K562 (cell line): ENCODE data around the gene CDPF1. TPM values are rescaled to one million over a fixed set of nuclear protein-coding genes. Genes with fewer than 3 reads are reported as not detected.

Experiments
- ATAC-seq: fragments of 200-7000 bp; cut with Tn5 transposase; 3 replicates; pipeline ENCODE4 v1.9.1; 2020; ENCODE audit warnings: moderate library complexity
- BruUV-seq: library from RNA; stranded (reverse); fragments of 400-500 nt; replicated peaks from 2 replicates; lab custom pipeline; 2021; lab: Mats Ljungman, UMichigan
- CTCF ChIA-PET: fragments of 300-600 bp; formaldehyde crosslinking; extraction: SDS; loops from one replicate; lab custom pipeline; 2021; ENCODE audit warnings: low intra/inter-chr PET ratio; lab: Yijun Ruan, JAX
- POLR2A ChIA-PET: fragments of 300-600, 350-650 bp; sonication (Branson Sonifier 250); formaldehyde crosslinking; extraction: SDS; loops from one replicate; lab custom pipeline; 2021; ENCODE audit warnings: antibody characterized with exemption, inconsistent platforms; lab: Yijun Ruan, JAX
- DNase-seq, 4 experiments: peaks; one replicate each; pipeline versions ENCODE4 v3.0.0 to v3.0.0-alpha.2; 2011 to 2018; ENCODE audit warnings: low spot score in 3 of 4, mixed read lengths in 3 of 4; ENCODE audit errors: extremely low read depth in 1 of 4
- FAIRE-seq: peaks from 2 replicates; lab custom pipeline; 2011; peaks lifted over from hg19 to GRCh38; lab: Jason Lieb, UNC
- H2AFZ ChIP-seq: 2 replicates; pipeline ENCODE4 v1.6.0; 2011; ENCODE audit warnings: low read depth, low read length, control low read depth, inconsistent platforms
- H3K27ac ChIP-seq: fragments of 200-600 bp; 3 replicates; pipeline ENCODE4 v1.8.0; 2011; ENCODE audit warnings: low read depth, mild to moderate bottlenecking, control low read depth, inconsistent platforms, low read length, moderate library complexity, mixed read lengths; ENCODE audit errors: extremely low read depth
- H3K27me3 ChIP-seq, 2 experiments: fragments of 300-600 bp in 1 of 2; 2 replicates in 1 of 2; 3 replicates in 1 of 2; pipeline versions ENCODE4 v1.6.0 to v1.8.0; 2011; ENCODE audit warnings: inconsistent platforms in 2 of 2, low read length in 2 of 2, mild to moderate bottlenecking in 1 of 2, mixed read lengths in 1 of 2, moderate library complexity in 1 of 2; ENCODE audit not compliant: control insufficient read depth in 2 of 2, insufficient read depth in 2 of 2
- H3K36me3 ChIP-seq: fragments of 300-600 bp; 3 replicates; pipeline ENCODE4 v1.8.0; 2011; ENCODE audit warnings: mild to moderate bottlenecking, low read length, inconsistent platforms; ENCODE audit not compliant: control insufficient read depth, insufficient read depth
- H3K4me1 ChIP-seq, 2 experiments: fragments of 200-600 bp in 1 of 2; replicated peaks in 1 of 2; 2 replicates in 1 of 2; 3 replicates in 1 of 2; pipeline versions ENCODE4 v1.5.1 to v1.8.0; 2011; ENCODE audit warnings: inconsistent platforms in 2 of 2, low read length in 2 of 2, mild to moderate bottlenecking in 1 of 2, mixed read lengths in 1 of 2, moderate library complexity in 1 of 2; ENCODE audit not compliant: control insufficient read depth in 2 of 2, insufficient read depth in 2 of 2
- H3K4me2 ChIP-seq: 2 replicates; pipeline ENCODE4 v1.6.1; 2011; ENCODE audit warnings: low read length, control low read depth, inconsistent platforms, mixed read lengths; ENCODE audit not compliant: insufficient read depth
- H3K4me3 ChIP-seq: fragments of 200-600 bp; sonication (generic), shearing (Covaris generic); 2 replicates; pipeline ENCODE4 v1.5.1; 2016; ENCODE audit warnings: control low read depth, inconsistent platforms
- H3K79me2 ChIP-seq: fragments of 200-600 bp; 3 replicates; pipeline ENCODE4 v1.8.0; 2011; ENCODE audit warnings: low read length, inconsistent platforms; ENCODE audit not compliant: control insufficient read depth, insufficient read depth
- H3K9ac ChIP-seq, 2 experiments: 2 replicates each; pipeline versions ENCODE4 v1.6.0 to v1.6.1; 2011; ENCODE audit warnings: low read depth in 2 of 2, low read length in 2 of 2, control low read depth in 1 of 2, inconsistent platforms in 1 of 2, mild to moderate bottlenecking in 1 of 2, mixed read lengths in 1 of 2; ENCODE audit not compliant: insufficient read depth in 1 of 2
- H3K9me1 ChIP-seq: one replicate; pipeline ENCODE4 v1.6.0; 2011; ENCODE audit warnings: inconsistent platforms, mild to moderate bottlenecking, low read length, moderate library complexity; ENCODE audit not compliant: control insufficient read depth, insufficient read depth
- H3K9me3 ChIP-seq: replicated peaks from 2 replicates; pipeline ENCODE4 v1.5.1; 2011; ENCODE audit warnings: low read depth, low read length, inconsistent platforms; ENCODE audit not compliant: control insufficient read depth, insufficient read depth
- H4K20me1 ChIP-seq: replicated peaks from 2 replicates; pipeline ENCODE4 v1.6.1; 2011; ENCODE audit warnings: low read length, inconsistent platforms, mixed read lengths; ENCODE audit not compliant: control insufficient read depth, insufficient read depth
- ADNP ChIP-seq: fragments of 200-800 bp; sonication (Bioruptor generic); IDR thresholded peaks from 2 replicates; pipeline ENCODE4 v1.6.1; 2016; ENCODE audit warnings: missing genetic modification characterization, missing compliant biosample characterization
- ESRRA ChIP-seq: fragments of 450-650 bp; IDR thresholded peaks from 2 replicates; pipeline ENCODE4 v1.6.1; 2014; ENCODE audit warnings: low read depth, mild to moderate bottlenecking, moderate library complexity, borderline replicate concordance
- KDM5B ChIP-seq: fragments of 200-600 bp; sonication (generic); IDR thresholded peaks from 2 replicates; pipeline ENCODE4 v1.6.1; 2012; ENCODE audit warnings: low read depth, mild to moderate bottlenecking, moderate library complexity, low read length, control low read depth, inconsistent platforms; ENCODE audit not compliant: insufficient replicate concordance
- LARP7 ChIP-seq: fragments of 450-650 bp; IDR thresholded peaks from 2 replicates; pipeline ENCODE4 v1.6.1; 2016
- MIER1 ChIP-seq: fragments of 450-650 bp; IDR thresholded peaks from 2 replicates; pipeline ENCODE4 v1.6.1; 2016; ENCODE audit warnings: antibody characterized with exemption, mild to moderate bottlenecking, low read depth
- PPARD ChIP-seq: fragments of 250-450 bp; sonication (Bioruptor Pico); IDR thresholded peaks from 2 replicates; pipeline ENCODE4 v1.8.0; 2022; ENCODE audit warnings: inconsistent platforms, mild to moderate bottlenecking, moderate library complexity
- SNRNP70 ChIP-seq: fragments of 200-400 bp; formaldehyde crosslinking; optimal IDR thresholded peaks from 2 replicates; pipeline ENCODE3; 2017; ENCODE audit warnings: low read depth, low read length
- ZNF316 ChIP-seq: fragments of 450-650 bp; IDR thresholded peaks from 2 replicates; pipeline ENCODE4 v1.6.1; 2016
- WGBS: fragments of 100-300 bp; shearing (Covaris generic); methylation state at CpG from one replicate; pipeline ENCODE4 v1.1.6; 2016; ENCODE audit warnings: low coverage, mixed read lengths; ENCODE audit not compliant: insufficient coverage; ENCODE audit errors: missing lambda C conversion rate; 5-methylcytosine and 5-hydroxymethylcytosine counted together
- in situ Hi-C: fragments of 300-500 bp; cut with MboI; formaldehyde crosslinking; loops from 4 replicates; pipeline ENCODE4 v1.15.0; 2018; ENCODE audit warnings: inconsistent platforms, mixed read lengths
- intact Hi-C: fragments of 100-400 bp; cut with micrococcal nuclease; formaldehyde crosslinking; loops from 2 replicates; pipeline ENCODE4 v1.14.2; 2022
- polyA plus RNA-seq, 8 experiments: library from polyadenylated mRNA; depleted of rRNA in 4 of 8; stranded (reverse) in 5 of 8; unstranded in 3 of 8; fragments of >200 nt; fragmentation: Nextera tagmentation in 2 of 8; fragmentation: Illumina TruSeq in 1 of 8; extraction: Ambion mirVana in 2 of 8; extraction: Trizol in 1 of 8; gene quantifications; 2 replicates each; pipeline versions ENCODE4 v1.2.1 to v1.2.3, GENCODE V29; 2011 to 2014; ENCODE audit warnings: inconsistent platforms in 1 of 8, missing spikeins in 1 of 8
- total RNA-seq, 7 experiments: library from RNA; depleted of rRNA in 6 of 7; stranded (reverse); fragments of >200 nt in 6 of 7; fragmentation: Illumina TruSeq in 2 of 7; extraction: Trizol in 2 of 7; gene quantifications; 2 replicates each; pipeline versions ENCODE4 v1.2.1 to v1.2.3, GENCODE V29; 2011 to 2021; ENCODE audit warnings: low replicate concordance in 1 of 7
- TF ChIP-seq, protein P1 (sequence below), 2 experiments: IDR thresholded peaks; 2 replicates each; pipeline ENCODE4 v1.6.1; 2011; ENCODE audit warnings: borderline replicate concordance in 1 of 2, control low read depth in 1 of 2, low read depth in 1 of 2, low read length in 1 of 2, mild to moderate bottlenecking in 1 of 2, mixed read lengths in 1 of 2, moderate library complexity in 1 of 2; ENCODE audit not compliant: insufficient read depth in 1 of 2, insufficient read length in 1 of 2, poor library complexity in 1 of 2, severe bottlenecking in 1 of 2; ENCODE audit errors: extremely low read depth in 1 of 2
- TF ChIP-seq, protein P2 (sequence below): fragments of 450-650 bp; IDR thresholded peaks from 2 replicates; pipeline ENCODE4 v1.6.1; 2016; ENCODE audit warnings: low read depth
- TF ChIP-seq, protein P3 (sequence below): fragments of 450-650 bp; formaldehyde crosslinking; IDR thresholded peaks from 2 replicates; pipeline ENCODE4 v1.4.0; 2020; ENCODE audit warnings: mild to moderate bottlenecking, moderate library complexity

The CDPF1 gene
- total and polyA plus RNA-seq, 9 of the 15 experiments (the other 6 are each of a cell fraction or from before 2014, with no cell fraction given), result 0.84 to 19.5 (median 9.1) TPM

DNA sequence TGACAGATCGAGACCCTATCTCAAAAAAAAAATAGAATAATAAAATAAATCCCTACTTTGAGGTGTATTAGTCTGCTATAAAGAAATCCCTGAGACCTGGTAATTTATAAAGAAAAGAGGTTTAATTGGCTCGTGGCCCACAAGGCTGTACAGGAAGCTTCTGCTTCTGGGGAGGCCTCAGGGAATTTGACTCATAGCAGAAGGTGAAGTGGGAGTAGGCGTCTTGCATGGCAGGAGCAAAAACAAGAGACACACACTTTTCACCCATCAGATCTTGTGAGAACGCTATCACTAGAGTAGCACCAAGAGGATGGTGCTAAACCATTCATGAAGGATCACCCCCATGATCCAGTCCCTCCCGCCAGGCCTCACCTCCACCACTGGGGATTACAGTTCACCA lies 29.2 kb downstream of the CDPF1 start:
- CTCF ChIA-PET, result no interaction called here
- TF ChIP-seq PPARD (CRISPR knock-in tag) (no peak), SNRNP70 (no peak), MIER1 (no peak), LARP7 (no peak), ESRRA (no peak), ZNF316 (no peak), KDM5B (no peak), ADNP (tag) (no peak)
- TF ChIP-seq, protein P1, sequence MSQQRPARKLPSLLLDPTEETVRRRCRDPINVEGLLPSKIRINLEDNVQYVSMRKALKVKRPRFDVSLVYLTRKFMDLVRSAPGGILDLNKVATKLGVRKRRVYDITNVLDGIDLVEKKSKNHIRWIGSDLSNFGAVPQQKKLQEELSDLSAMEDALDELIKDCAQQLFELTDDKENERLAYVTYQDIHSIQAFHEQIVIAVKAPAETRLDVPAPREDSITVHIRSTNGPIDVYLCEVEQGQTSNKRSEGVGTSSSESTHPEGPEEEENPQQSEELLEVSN (IDR thresholded peaks at IDR 0.05; ENCODE audit: borderline replicate concordance in 1 of 2, extremely low read depth in 1 of 2, insufficient read depth in 1 of 2, insufficient read length in 1 of 2, low read depth in 1 of 2, low read length in 1 of 2, poor library complexity in 1 of 2, severe bottlenecking in 1 of 2), result no peak
- TF ChIP-seq, protein P2, sequence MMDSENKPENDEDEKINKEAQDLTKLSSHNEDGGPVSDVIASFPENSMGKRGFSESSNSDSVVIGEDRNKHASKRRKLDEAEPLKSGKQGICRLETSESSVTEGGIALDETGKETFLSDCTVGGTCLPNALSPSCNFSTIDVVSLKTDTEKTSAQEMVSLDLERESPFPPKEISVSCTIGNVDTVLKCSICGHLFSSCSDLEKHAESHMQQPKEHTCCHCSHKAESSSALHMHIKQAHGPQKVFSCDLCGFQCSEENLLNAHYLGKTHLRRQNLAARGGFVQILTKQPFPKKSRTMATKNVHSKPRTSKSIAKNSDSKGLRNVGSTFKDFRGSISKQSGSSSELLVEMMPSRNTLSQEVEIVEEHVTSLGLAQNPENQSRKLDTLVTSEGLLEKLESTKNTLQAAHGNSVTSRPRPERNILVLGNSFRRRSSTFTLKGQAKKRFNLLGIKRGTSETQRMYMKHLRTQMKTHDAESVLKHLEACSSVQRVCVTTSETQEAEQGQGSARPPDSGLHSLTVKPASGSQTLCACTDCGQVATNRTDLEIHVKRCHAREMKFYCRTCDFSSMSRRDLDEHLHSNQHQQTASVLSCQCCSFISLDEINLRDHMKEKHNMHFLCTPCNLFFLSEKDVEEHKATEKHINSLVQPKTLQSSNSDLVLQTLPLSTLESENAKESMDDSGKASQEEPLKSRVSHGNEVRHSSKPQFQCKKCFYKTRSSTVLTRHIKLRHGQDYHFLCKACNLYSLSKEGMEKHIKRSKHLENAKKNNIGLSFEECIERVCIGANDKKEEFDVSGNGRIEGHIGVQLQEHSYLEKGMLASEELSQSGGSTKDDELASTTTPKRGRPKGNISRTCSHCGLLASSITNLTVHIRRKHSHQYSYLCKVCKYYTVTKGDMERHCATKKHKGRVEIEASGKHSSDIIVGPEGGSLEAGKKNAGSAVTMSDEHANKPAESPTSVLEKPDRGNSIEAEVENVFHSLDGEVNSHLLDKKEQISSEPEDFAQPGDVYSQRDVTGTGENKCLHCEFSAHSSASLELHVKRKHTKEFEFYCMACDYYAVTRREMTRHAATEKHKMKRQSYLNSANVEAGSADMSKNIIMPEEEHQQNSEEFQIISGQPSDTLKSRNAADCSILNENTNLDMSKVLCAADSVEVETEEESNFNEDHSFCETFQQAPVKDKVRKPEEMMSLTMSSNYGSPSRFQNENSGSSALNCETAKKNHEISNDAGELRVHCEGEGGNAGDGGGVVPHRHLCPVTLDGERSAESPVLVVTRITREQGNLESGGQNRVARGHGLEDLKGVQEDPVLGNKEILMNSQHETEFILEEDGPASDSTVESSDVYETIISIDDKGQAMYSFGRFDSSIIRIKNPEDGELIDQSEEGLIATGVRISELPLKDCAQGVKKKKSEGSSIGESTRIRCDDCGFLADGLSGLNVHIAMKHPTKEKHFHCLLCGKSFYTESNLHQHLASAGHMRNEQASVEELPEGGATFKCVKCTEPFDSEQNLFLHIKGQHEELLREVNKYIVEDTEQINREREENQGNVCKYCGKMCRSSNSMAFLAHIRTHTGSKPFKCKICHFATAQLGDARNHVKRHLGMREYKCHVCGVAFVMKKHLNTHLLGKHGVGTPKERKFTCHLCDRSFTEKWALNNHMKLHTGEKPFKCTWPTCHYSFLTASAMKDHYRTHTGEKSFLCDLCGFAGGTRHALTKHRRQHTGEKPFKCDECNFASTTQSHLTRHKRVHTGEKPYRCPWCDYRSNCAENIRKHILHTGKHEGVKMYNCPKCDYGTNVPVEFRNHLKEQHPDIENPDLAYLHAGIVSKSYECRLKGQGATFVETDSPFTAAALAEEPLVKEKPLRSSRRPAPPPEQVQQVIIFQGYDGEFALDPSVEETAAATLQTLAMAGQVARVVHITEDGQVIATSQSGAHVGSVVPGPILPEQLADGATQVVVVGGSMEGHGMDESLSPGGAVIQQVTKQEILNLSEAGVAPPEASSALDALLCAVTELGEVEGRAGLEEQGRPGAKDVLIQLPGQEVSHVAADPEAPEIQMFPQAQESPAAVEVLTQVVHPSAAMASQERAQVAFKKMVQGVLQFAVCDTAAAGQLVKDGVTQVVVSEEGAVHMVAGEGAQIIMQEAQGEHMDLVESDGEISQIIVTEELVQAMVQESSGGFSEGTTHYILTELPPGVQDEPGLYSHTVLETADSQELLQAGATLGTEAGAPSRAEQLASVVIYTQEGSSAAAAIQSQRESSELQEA, result no peak
- TF ChIP-seq, protein P3, sequence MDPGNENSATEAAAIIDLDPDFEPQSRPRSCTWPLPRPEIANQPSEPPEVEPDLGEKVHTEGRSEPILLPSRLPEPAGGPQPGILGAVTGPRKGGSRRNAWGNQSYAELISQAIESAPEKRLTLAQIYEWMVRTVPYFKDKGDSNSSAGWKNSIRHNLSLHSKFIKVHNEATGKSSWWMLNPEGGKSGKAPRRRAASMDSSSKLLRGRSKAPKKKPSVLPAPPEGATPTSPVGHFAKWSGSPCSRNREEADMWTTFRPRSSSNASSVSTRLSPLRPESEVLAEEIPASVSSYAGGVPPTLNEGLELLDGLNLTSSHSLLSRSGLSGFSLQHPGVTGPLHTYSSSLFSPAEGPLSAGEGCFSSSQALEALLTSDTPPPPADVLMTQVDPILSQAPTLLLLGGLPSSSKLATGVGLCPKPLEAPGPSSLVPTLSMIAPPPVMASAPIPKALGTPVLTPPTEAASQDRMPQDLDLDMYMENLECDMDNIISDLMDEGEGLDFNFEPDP (CRISPR knock-in tag), result no peak

More for the DNA sequence above, 29.2 kb downstream of the CDPF1 start:
- Histone ChIP-seq H3K79me2 (no peaks in the 10 kb centered on the region), H2AFZ (no peak overlapping the region), H3K27ac (no peak overlapping the region), H3K9me3 (no peaks in the 10 kb centered on the region), H4K20me1 (no peaks in the 10 kb centered on the region), H3K36me3 (no peaks in the 10 kb centered on the region), H3K4me1 (peaks cover 0 to 10% of the 10 kb centered on the region in 2 experiments; a peak in 1 of 5 replicates), H3K9ac (no peak overlapping the region), H3K4me3 (no peak overlapping the region), H3K9me1 (no peaks in the 10 kb centered on the region), H3K4me2 (no peak overlapping the region), H3K27me3 (no peaks in the 10 kb centered on the region)
- POLR2A ChIA-PET, result no interaction called here
- in situ Hi-C loops, result no loop called here
- FAIRE-seq (no peak), DNase-seq (no peak), ATAC-seq (no peak)
- BruUV-seq, result no TSS peak
- intact Hi-C loops, result no loop called here
- WGBS, result 83% methylated on average over 3 of the region's 5 CpGs
